Astrocyte of the hippocampus (primary cell): Measurements from ENCODE around the gene SNRNP200.
"Not testable (repeated sequence)": the region's sequence is repeated elsewhere in the genome, so short reads cannot be mapped to it uniquely, and the experiment has no call there.

ENCODE experiments used
- DNase-seq: peaks from one replicate; pipeline ENCODE4 v3.0.0; 2011; ENCODE audit warnings: low read depth, low spot score

SNRNP200 gene

GRCh38 chr2:96274355-96275056, 30.8 kb downstream of the SNRNP200 start:
- no peak for DNase-seq

GRCh38 chr2:96273763-96274162, 31.6 kb downstream of the SNRNP200 start:
- DNase-seq = no peak

GRCh38 chr2:96271995-96272394, 33.4 kb downstream of the SNRNP200 start:
- no peak for DNase-seq

- DNase-seq = peak; percentile 46
Observed at GRCh38 chr2:96267159-96267971, 38.0 kb downstream of the SNRNP200 start.

GRCh38 chr2:96265840-96266679, 39.3 kb downstream of the SNRNP200 start, which contains the start of the genes CIAO1 and TMEM127:
TSS of gene CIAO1 (plus strand) at chr2:96266225. CDS start at chr2:96266351, 126 bp downstream.
TSS of gene TMEM127 (minus strand) at chr2:96265997. CDS start at chr2:96265381, 616 bp downstream.
- DNase-seq = peak; percentile 100

- no peak for DNase-seq
Observed at GRCh38 chr2:96265349-96265839, 40.0 kb downstream of the SNRNP200 start.

GRCh38 chr2:96264656-96265348, 40.5 kb downstream of the SNRNP200 start:
- DNase-seq = peak; percentile 78

- DNase-seq = no peak
Observed at GRCh38 chr2:96264086-96264485, 41.3 kb downstream of the SNRNP200 start.

- DNase-seq = no peak
Observed at GRCh38 chr2:96262306-96262705, 43.0 kb downstream of the SNRNP200 start.

GRCh38 chr2:96261328-96262003, 43.9 kb downstream of the SNRNP200 start:
- DNase-seq = no peak

GRCh38 chr2:96260387-96261260, 44.7 kb downstream of the SNRNP200 start:
- DNase-seq = peak; percentile 65

- DNase-seq = no peak
Observed at GRCh38 chr2:96259497-96259921, 45.8 kb downstream of the SNRNP200 start.

- DNase-seq = no peak
Observed at GRCh38 chr2:96258166-96259022, 47.0 kb downstream of the SNRNP200 start.

GRCh38 chr2:96257744-96258143, 47.6 kb downstream of the SNRNP200 start:
- DNase-seq = not testable (repeated sequence)

- no peak for DNase-seq
Observed at GRCh38 chr2:96256611-96257113, 48.7 kb downstream of the SNRNP200 start.

- DNase-seq = no peak
Observed at GRCh38 chr2:96254571-96254970, 50.8 kb downstream of the SNRNP200 start.

GRCh38 chr2:96253006-96253405, 52.3 kb downstream of the SNRNP200 start:
- DNase-seq = no peak

- DNase-seq = no peak
Observed at GRCh38 chr2:96252526-96252925, 52.8 kb downstream of the SNRNP200 start.
